RWPE2 (cell line): ENCODE data around the gene CDH20.

Experiments used
- ATAC-seq: fragments of 200-7000 bp; cut with Tn5 transposase; 3 replicates; pipeline ENCODE4 v1.9.1; 2021; ENCODE audit warnings: low read depth
- DNase-seq: peaks from one replicate; pipeline ENCODE4 v3.0.0-alpha.2; 2020; ENCODE audit warnings: low spot score
- H3K27ac ChIP-seq: fragments of 450-650 bp; 2 replicates; pipeline ENCODE4 v1.5.1; 2017; ENCODE audit warnings: mild to moderate bottlenecking; ENCODE audit not compliant: poor library complexity, severe bottlenecking
- H3K27me3 ChIP-seq: fragments of 250-450 bp; sonication (Bioruptor Pico); 2 replicates; pipeline ENCODE4 v1.5.1; 2021; ENCODE audit warnings: mild to moderate bottlenecking, moderate library complexity; ENCODE audit not compliant: insufficient read depth, poor library complexity, severe bottlenecking
- H3K36me3 ChIP-seq: fragments of 250-450 bp; sonication (Bioruptor Pico); 2 replicates; pipeline ENCODE4 v1.5.1; 2020; ENCODE audit warnings: low read depth, mild to moderate bottlenecking, moderate library complexity
- H3K4me1 ChIP-seq: fragments of 250-450 bp; sonication (Bioruptor Pico); 2 replicates; pipeline ENCODE4 v1.5.1; 2021; ENCODE audit warnings: mild to moderate bottlenecking, moderate library complexity; ENCODE audit not compliant: insufficient read depth, poor library complexity, severe bottlenecking
- H3K4me3 ChIP-seq: fragments of 250-450 bp; sonication (Bioruptor Pico); 2 replicates; pipeline ENCODE4 v1.5.1; 2021; ENCODE audit warnings: mild to moderate bottlenecking, moderate library complexity; ENCODE audit not compliant: severe bottlenecking
- H3K9me3 ChIP-seq: fragments of 250-450 bp; sonication (Bioruptor Pico); 2 replicates; pipeline ENCODE4 v1.5.1; 2021; ENCODE audit warnings: mild to moderate bottlenecking, moderate library complexity; ENCODE audit not compliant: severe bottlenecking
- TF ChIP-seq, protein P1 (sequence below): fragments of 450-650 bp; IDR thresholded peaks from one replicate; pipeline ENCODE4 v1.5.1; 2017; ENCODE audit warnings: mild to moderate bottlenecking, moderate library complexity; ENCODE audit not compliant: poor library complexity, severe bottlenecking

The CDH20 gene

DNA sequence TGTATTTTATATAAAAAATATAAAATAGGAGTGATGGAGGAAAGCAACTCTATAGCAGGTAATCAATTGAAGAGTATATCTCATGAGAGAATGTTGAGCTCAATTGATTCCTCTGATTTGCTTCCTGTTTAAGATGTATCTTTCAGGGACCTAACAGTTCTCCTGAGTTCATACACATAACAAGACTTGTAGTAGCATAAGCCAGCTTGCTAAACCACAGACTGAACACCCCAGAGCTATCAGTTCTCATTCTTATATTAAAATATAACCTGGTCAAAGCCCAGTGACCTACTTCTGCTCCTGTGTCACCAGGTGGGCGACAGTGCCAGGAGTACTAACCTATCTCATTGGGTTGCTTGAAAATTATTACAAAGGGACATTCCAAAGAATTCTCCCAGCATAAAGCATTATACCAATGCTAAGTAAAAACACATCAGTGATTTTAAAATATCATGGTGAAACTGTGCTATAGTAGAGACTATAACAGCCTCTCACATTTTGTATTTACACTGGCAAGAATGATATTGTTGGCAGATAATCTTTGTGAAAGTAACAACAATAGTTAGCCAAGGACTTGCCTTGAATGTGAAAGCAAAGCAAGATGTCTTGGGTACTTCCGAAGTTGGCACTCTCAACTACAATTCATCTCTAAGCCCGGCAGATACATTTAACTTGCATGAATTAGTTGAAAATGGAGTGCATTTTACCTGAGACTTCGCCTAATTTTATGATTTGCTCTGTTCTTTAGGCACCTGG is 40.8 kb upstream of the CDH20 start:
- TF ChIP-seq, protein P1, sequence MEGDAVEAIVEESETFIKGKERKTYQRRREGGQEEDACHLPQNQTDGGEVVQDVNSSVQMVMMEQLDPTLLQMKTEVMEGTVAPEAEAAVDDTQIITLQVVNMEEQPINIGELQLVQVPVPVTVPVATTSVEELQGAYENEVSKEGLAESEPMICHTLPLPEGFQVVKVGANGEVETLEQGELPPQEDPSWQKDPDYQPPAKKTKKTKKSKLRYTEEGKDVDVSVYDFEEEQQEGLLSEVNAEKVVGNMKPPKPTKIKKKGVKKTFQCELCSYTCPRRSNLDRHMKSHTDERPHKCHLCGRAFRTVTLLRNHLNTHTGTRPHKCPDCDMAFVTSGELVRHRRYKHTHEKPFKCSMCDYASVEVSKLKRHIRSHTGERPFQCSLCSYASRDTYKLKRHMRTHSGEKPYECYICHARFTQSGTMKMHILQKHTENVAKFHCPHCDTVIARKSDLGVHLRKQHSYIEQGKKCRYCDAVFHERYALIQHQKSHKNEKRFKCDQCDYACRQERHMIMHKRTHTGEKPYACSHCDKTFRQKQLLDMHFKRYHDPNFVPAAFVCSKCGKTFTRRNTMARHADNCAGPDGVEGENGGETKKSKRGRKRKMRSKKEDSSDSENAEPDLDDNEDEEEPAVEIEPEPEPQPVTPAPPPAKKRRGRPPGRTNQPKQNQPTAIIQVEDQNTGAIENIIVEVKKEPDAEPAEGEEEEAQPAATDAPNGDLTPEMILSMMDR: no peak
- ATAC-seq: no peak
- DNase-seq: no peak
- no peaks in the 10 kb centered on the region for H3K9me3 ChIP-seq
- H3K36me3 ChIP-seq: no peaks in the 10 kb centered on the region
- no peak overlapping the region for H3K27ac ChIP-seq
- H3K4me3 ChIP-seq: no peak overlapping the region
- no peaks in the 10 kb centered on the region for H3K27me3 ChIP-seq
- no peaks in the 10 kb centered on the region for H3K4me1 ChIP-seq

GRCh38 chr18:61295153-61295552 is 38.1 kb upstream of the CDH20 start:
- H3K9me3 ChIP-seq: no peaks in the 10 kb centered on the region
- H3K27me3 ChIP-seq: no peaks in the 10 kb centered on the region
- H3K4me3 ChIP-seq: no peak overlapping the region
- ATAC-seq (no peak), DNase-seq (no peak)
- no peaks in the 10 kb centered on the region for H3K4me1 ChIP-seq
- H3K36me3 ChIP-seq: no peaks in the 10 kb centered on the region
- TF ChIP-seq, protein P1: no peak
- H3K27ac ChIP-seq: no peak overlapping the region

DNA sequence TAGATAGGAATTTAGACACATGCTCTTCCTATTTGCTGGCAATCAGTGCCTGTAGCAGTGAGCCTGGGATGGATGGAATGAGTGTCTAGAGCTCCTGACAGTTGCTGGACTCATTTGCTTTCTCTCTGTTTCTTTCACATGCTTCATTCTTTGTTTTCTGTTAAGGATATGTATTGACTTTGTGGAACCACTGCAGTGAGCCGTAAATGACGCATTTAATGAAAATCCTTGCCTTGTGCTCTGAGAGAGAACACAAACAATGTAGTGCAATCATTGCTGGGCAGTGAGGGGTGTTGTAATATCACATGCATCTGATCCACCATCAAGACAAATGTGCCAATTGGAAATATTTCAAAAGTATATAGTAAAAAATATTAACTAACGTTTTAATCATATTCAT is 25.2 kb upstream of the CDH20 start:
- H3K27ac ChIP-seq: no peak overlapping the region
- TF ChIP-seq, protein P1: no peak
- no peaks in the 10 kb centered on the region for H3K9me3 ChIP-seq
- DNase-seq: no peak
- H3K4me3 ChIP-seq: no peak overlapping the region
- no peaks in the 10 kb centered on the region for H3K27me3 ChIP-seq
- no peaks in the 10 kb centered on the region for H3K36me3 ChIP-seq
- no peaks in the 10 kb centered on the region for H3K4me1 ChIP-seq
- no peak for ATAC-seq

- ATAC-seq (no peak), DNase-seq (no peak)
- H3K27ac ChIP-seq: no peak overlapping the region
- TF ChIP-seq, protein P1: no peak
- H3K4me3 ChIP-seq: no peak overlapping the region
- no peaks in the 10 kb centered on the region for H3K27me3 ChIP-seq
- no peaks in the 10 kb centered on the region for H3K4me1 ChIP-seq
- no peaks in the 10 kb centered on the region for H3K9me3 ChIP-seq
- H3K36me3 ChIP-seq: no peaks in the 10 kb centered on the region
Observed at GRCh38 chr18:61308795-61309393, 24.3 kb upstream of the CDH20 start.
